Prostate gland (tissue), 2 donors: ENCODE results near the gene GTF2H4.

Source experiments
- POLR2A ChIP-seq: fragments of 450-650 bp; IDR thresholded peaks from one replicate; pipeline ENCODE4 v1.6.1; 2016; ENCODE audit warnings: antibody characterized with exemption, mild to moderate bottlenecking
- TF ChIP-seq, protein P1 (sequence below), 4 experiments: fragments of 200-600 bp in 2 of 4; fragments of 450-650 bp in 2 of 4; sonication (generic) in 2 of 4; IDR thresholded peaks; 1 replicate in 3 of 4; 2 replicates in 1 of 4; pipeline ENCODE4 v1.5.1; 2016 to 2019; ENCODE audit warnings: antibody characterized with exemption in 4 of 4, mild to moderate bottlenecking in 2 of 4, moderate library complexity in 2 of 4

DNA sequence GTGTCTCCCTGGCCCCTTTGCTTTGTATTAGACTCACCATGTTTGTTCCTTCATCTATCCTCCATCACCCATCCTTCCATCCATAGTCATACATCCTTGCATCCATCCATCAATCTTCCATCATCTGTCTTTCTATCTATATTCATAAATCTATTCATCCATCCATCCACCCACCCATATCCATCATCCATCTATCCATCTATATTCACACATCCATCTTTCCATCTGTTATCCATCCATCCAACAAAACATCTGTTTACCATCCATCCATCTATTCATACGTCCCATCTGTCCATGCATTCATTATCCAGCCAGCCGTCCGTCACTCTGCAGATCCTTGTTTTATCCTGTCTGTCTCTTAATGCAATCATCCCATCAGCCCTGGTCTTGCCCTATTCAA lies 13.1 kb upstream of the GTF2H4 start:
- TF ChIP-seq, protein P1, sequence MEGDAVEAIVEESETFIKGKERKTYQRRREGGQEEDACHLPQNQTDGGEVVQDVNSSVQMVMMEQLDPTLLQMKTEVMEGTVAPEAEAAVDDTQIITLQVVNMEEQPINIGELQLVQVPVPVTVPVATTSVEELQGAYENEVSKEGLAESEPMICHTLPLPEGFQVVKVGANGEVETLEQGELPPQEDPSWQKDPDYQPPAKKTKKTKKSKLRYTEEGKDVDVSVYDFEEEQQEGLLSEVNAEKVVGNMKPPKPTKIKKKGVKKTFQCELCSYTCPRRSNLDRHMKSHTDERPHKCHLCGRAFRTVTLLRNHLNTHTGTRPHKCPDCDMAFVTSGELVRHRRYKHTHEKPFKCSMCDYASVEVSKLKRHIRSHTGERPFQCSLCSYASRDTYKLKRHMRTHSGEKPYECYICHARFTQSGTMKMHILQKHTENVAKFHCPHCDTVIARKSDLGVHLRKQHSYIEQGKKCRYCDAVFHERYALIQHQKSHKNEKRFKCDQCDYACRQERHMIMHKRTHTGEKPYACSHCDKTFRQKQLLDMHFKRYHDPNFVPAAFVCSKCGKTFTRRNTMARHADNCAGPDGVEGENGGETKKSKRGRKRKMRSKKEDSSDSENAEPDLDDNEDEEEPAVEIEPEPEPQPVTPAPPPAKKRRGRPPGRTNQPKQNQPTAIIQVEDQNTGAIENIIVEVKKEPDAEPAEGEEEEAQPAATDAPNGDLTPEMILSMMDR (IDR thresholded peaks at IDR 0.05) = no peak
- no peak for TF ChIP-seq POLR2A
